Activated T-cell treated with anti-CD3 and anti-CD28 coated beads, Interleukin-2, amount 50 U/mL, for 72 hours (primary cell): ENCODE data around the gene HASPIN. TPM values are rescaled to one million over a fixed set of nuclear protein-coding genes. Genes with fewer than 3 reads are reported as not detected.

ENCODE experiments used
- ATAC-seq, 2 donors: fragments of 150-1000 bp; cut with Tn5 transposase; replicated peaks in 1 of 2; 2 replicates each; pipeline ENCODE4 v1.10.0; 2021; ENCODE audit warnings: moderate library complexity in 2 of 2, mild to moderate bottlenecking in 1 of 2
- DNase-seq, 2 donors: peaks; one replicate each; pipeline ENCODE4 v3.0.0; 2021 to 2022; ENCODE audit warnings: mixed read lengths in 1 of 2
- H3K27ac Mint-ChIP-seq: one replicate; pipeline ENCODE4 v1.8.0; 2022; ENCODE audit warnings: mild to moderate bottlenecking, moderate library complexity, mixed read lengths
- H3K27me3 Mint-ChIP-seq: one replicate; pipeline ENCODE4 v1.8.0; 2022; ENCODE audit warnings: low read depth, mixed read lengths
- H3K36me3 Mint-ChIP-seq, 2 donors: one replicate each; pipeline ENCODE4 v1.8.0; 2022; ENCODE audit warnings: mixed read lengths in 2 of 2, mild to moderate bottlenecking in 1 of 2; ENCODE audit not compliant: insufficient read depth in 2 of 2
- H3K4me1 Mint-ChIP-seq: one replicate; pipeline ENCODE4 v1.8.0; 2022; ENCODE audit warnings: low read depth, mixed read lengths
- H3K4me3 Mint-ChIP-seq, 2 donors: one replicate each; pipeline ENCODE4 v1.8.0; 2022; ENCODE audit warnings: mild to moderate bottlenecking in 2 of 2, mixed read lengths in 2 of 2, moderate library complexity in 2 of 2
- H3K9me3 Mint-ChIP-seq, 2 donors: one replicate each; pipeline ENCODE4 v1.8.0; 2022; ENCODE audit warnings: mixed read lengths in 2 of 2
- total RNA-seq, 2 donors: library from RNA; stranded (reverse); gene quantifications; one replicate each; pipeline ENCODE4 v1.2.3, GENCODE V29; 2022

HASPIN gene
- total RNA-seq, 2 donors from 2014 or later = 23.2 to 25.7 TPM

GRCh38 chr17:3765981-3766380, 42.3 kb downstream of the HASPIN start:
- H3K4me1 Mint-ChIP-seq = peaks cover 85% of the 10 kb centered on the region
- H3K36me3 Mint-ChIP-seq = peaks cover 10 to 12% of the 10 kb centered on the region in 2 donors
- DNase-seq (no peak), ATAC-seq (no peak)
- H3K4me3 Mint-ChIP-seq = peak overlapping the region; percentile 35 to 43
- H3K9me3 Mint-ChIP-seq = peaks cover 2 to 7% of the 10 kb centered on the region in 2 donors
- H3K27ac Mint-ChIP-seq = peak overlapping the region; percentile 44
- peaks cover 22% of the 10 kb centered on the region for H3K27me3 Mint-ChIP-seq

GRCh38 chr17:3766779-3767178, 43.1 kb downstream of the HASPIN start:
- peaks cover 8 to 9% of the 10 kb centered on the region in 2 donors for H3K36me3 Mint-ChIP-seq
- peaks cover 2 to 5% of the 10 kb centered on the region in 2 donors for H3K9me3 Mint-ChIP-seq
- peak overlapping the region in 1 of 2 donors; percentile 18 for H3K4me3 Mint-ChIP-seq
- H3K27ac Mint-ChIP-seq = peak overlapping the region; percentile 5
- H3K4me1 Mint-ChIP-seq = peaks cover 89% of the 10 kb centered on the region
- H3K27me3 Mint-ChIP-seq = peaks cover 14% of the 10 kb centered on the region
- ATAC-seq (no peak), DNase-seq (peak in 1 of 2 donors; percentile 43)

GRCh38 chr17:3768341-3768740, 44.6 kb downstream of the HASPIN start:
- H3K27me3 Mint-ChIP-seq = peaks cover 14% of the 10 kb centered on the region
- H3K27ac Mint-ChIP-seq = no peak overlapping the region
- H3K9me3 Mint-ChIP-seq = peaks cover 2 to 5% of the 10 kb centered on the region in 2 donors
- ATAC-seq (no peak), DNase-seq (no peak)
- no peak overlapping the region for H3K4me3 Mint-ChIP-seq
- peaks cover 83% of the 10 kb centered on the region for H3K4me1 Mint-ChIP-seq
- H3K36me3 Mint-ChIP-seq = peaks cover 8 to 9% of the 10 kb centered on the region in 2 donors

- DNase-seq (no peak), ATAC-seq (no peak)
- H3K4me3 Mint-ChIP-seq = no peak overlapping the region
- peaks cover 2 to 5% of the 10 kb centered on the region in 2 donors for H3K9me3 Mint-ChIP-seq
- H3K27me3 Mint-ChIP-seq = peaks cover 14% of the 10 kb centered on the region
- peaks cover 79% of the 10 kb centered on the region for H3K4me1 Mint-ChIP-seq
- peaks cover 8 to 9% of the 10 kb centered on the region in 2 donors for H3K36me3 Mint-ChIP-seq
- H3K27ac Mint-ChIP-seq = no peak overlapping the region
These were observed 45.1 kb downstream of the HASPIN start for GRCh38 chr17:3768769-3769168.

GRCh38 chr17:3770466-3770865, 46.8 kb downstream of the HASPIN start:
- peaks cover 8 to 9% of the 10 kb centered on the region in 2 donors for H3K36me3 Mint-ChIP-seq
- H3K27ac Mint-ChIP-seq = no peak overlapping the region
- peak; percentile 45 to 47 for DNase-seq
- ATAC-seq = peak; percentile 37 to 49
- peaks cover 2 to 5% of the 10 kb centered on the region in 2 donors for H3K9me3 Mint-ChIP-seq
- H3K4me1 Mint-ChIP-seq = peaks cover 62% of the 10 kb centered on the region
- peak overlapping the region in 1 of 2 donors; percentile 21 for H3K4me3 Mint-ChIP-seq
- H3K27me3 Mint-ChIP-seq = peaks cover 14% of the 10 kb centered on the region

GRCh38 chr17:3771140-3771539, 47.4 kb downstream of the HASPIN start:
- no peak overlapping the region for H3K27ac Mint-ChIP-seq
- H3K36me3 Mint-ChIP-seq = peaks cover 8% of the 10 kb centered on the region in 2 donors
- peak overlapping the region; percentile 10 to 20 for H3K4me3 Mint-ChIP-seq
- DNase-seq = no peak
- ATAC-seq = peak; percentile 48 to 66
- H3K4me1 Mint-ChIP-seq = peaks cover 55% of the 10 kb centered on the region
- peaks cover 14% of the 10 kb centered on the region for H3K27me3 Mint-ChIP-seq
- peaks cover 2 to 5% of the 10 kb centered on the region in 2 donors for H3K9me3 Mint-ChIP-seq

- ATAC-seq (no peak), DNase-seq (no peak)
- Mint-ChIP-seq H3K27me3 (peaks cover 9% of the 10 kb centered on the region), H3K4me1 (peaks cover 41% of the 10 kb centered on the region), H3K9me3 (no peaks in the 10 kb centered on the region), H3K36me3 (peaks cover 3 to 4% of the 10 kb centered on the region in 2 donors), H3K4me3 (no peak overlapping the region), H3K27ac (no peak overlapping the region)
These were observed 49.1 kb downstream of the HASPIN start for GRCh38 chr17:3772764-3773163.

GRCh38 chr17:3773511-3773910, 49.8 kb downstream of the HASPIN start:
- ATAC-seq (no peak), DNase-seq (no peak)
- Mint-ChIP-seq H3K27ac (no peak overlapping the region), H3K4me3 (no peak overlapping the region), H3K4me1 (peaks cover 34% of the 10 kb centered on the region), H3K9me3 (no peaks in the 10 kb centered on the region), H3K36me3 (peaks cover 2% of the 10 kb centered on the region in 2 donors), H3K27me3 (peaks cover 5% of the 10 kb centered on the region)

- H3K36me3 Mint-ChIP-seq = no peaks in the 10 kb centered on the region
- H3K27me3 Mint-ChIP-seq = peaks cover under 1% of the 10 kb centered on the region
- DNase-seq (no peak), ATAC-seq (no peak)
- no peaks in the 10 kb centered on the region for H3K9me3 Mint-ChIP-seq
- H3K4me3 Mint-ChIP-seq = no peak overlapping the region
- no peak overlapping the region for H3K27ac Mint-ChIP-seq
- peaks cover 29% of the 10 kb centered on the region for H3K4me1 Mint-ChIP-seq
These were observed 50.3 kb downstream of the HASPIN start for GRCh38 chr17:3773966-3774365.

Other genes starting within 250 kb of the HASPIN start
- gene ASPA, start 247.9 kb upstream of the HASPIN start, total RNA-seq = under 1 TPM in 1 of 2 donors, not detected in 1; 0.34 TPM
- gene TRPV3, start 166.1 kb upstream of the HASPIN start, total RNA-seq = 1 to 10 TPM; 2.0 to 2.6 TPM
- 1 to 10 TPM; 4.1 to 5.1 TPM for gene TRPV1, start 114.5 kb upstream of the HASPIN start, total RNA-seq
- 1 to 10 TPM; 9.2 to 9.4 TPM for gene SHPK, start 87.7 kb upstream of the HASPIN start, total RNA-seq
- gene CTNS, start 87.1 kb upstream of the HASPIN start, total RNA-seq = 10 to 100 TPM; 10.5 to 12.1 TPM
- 10 to 100 TPM; 10.6 to 12.3 TPM for gene TAX1BP3, start 55.3 kb upstream of the HASPIN start, total RNA-seq
- gene EMC6, start 55.1 kb upstream of the HASPIN start, total RNA-seq = 10 to 100 TPM; 44.0 to 45.0 TPM
- gene P2RX5, start 27.7 kb upstream of the HASPIN start, total RNA-seq = 10 to 100 TPM; 46.5 to 60.1 TPM
- gene ITGAE, start 77.3 kb downstream of the HASPIN start, total RNA-seq = 10 to 100 TPM; 62.1 to 86.3 TPM
- 10 to 100 TPM; 65.1 to 65.8 TPM for gene NCBP3, start 122.3 kb downstream of the HASPIN start, total RNA-seq
- gene CAMKK1, start 169.2 kb downstream of the HASPIN start, total RNA-seq = 1 to 10 TPM; 2.2 to 2.6 TPM
- gene P2RX1, start 192.6 kb downstream of the HASPIN start, total RNA-seq = 1 to 10 TPM; 1.6 to 2.3 TPM
- gene ATP2A3, start 240.5 kb downstream of the HASPIN start, total RNA-seq = 100 to 1,000 TPM; 108 to 109 TPM